Rectal smooth muscle tissue (tissue), 1 donor: Measurements from ENCODE around the gene STS.

ENCODE experiments used
- H3K27ac ChIP-seq: one replicate; pipeline ENCODE4 v1.7.0; 2013; ENCODE audit warnings: low read depth, low read length, inconsistent platforms
- H3K27me3 ChIP-seq: one replicate; pipeline ENCODE4 v1.7.0; 2013; ENCODE audit warnings: low read length; ENCODE audit not compliant: control insufficient read depth, insufficient read depth
- H3K36me3 ChIP-seq: one replicate; pipeline ENCODE4 v1.7.0; 2013; ENCODE audit warnings: low read length; ENCODE audit not compliant: control insufficient read depth, insufficient read depth
- H3K4me1 ChIP-seq: one replicate; pipeline ENCODE4 v1.7.0; 2013; ENCODE audit warnings: low read length; ENCODE audit not compliant: control insufficient read depth, insufficient read depth
- H3K4me3 ChIP-seq: one replicate; pipeline ENCODE4 v1.7.0; 2013; ENCODE audit warnings: low read length
- H3K9ac ChIP-seq: one replicate; pipeline ENCODE4 v1.7.0; 2013; ENCODE audit warnings: low read length

The STS gene, protein sequence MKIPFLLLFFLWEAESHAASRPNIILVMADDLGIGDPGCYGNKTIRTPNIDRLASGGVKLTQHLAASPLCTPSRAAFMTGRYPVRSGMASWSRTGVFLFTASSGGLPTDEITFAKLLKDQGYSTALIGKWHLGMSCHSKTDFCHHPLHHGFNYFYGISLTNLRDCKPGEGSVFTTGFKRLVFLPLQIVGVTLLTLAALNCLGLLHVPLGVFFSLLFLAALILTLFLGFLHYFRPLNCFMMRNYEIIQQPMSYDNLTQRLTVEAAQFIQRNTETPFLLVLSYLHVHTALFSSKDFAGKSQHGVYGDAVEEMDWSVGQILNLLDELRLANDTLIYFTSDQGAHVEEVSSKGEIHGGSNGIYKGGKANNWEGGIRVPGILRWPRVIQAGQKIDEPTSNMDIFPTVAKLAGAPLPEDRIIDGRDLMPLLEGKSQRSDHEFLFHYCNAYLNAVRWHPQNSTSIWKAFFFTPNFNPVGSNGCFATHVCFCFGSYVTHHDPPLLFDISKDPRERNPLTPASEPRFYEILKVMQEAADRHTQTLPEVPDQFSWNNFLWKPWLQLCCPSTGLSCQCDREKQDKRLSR

DNA sequence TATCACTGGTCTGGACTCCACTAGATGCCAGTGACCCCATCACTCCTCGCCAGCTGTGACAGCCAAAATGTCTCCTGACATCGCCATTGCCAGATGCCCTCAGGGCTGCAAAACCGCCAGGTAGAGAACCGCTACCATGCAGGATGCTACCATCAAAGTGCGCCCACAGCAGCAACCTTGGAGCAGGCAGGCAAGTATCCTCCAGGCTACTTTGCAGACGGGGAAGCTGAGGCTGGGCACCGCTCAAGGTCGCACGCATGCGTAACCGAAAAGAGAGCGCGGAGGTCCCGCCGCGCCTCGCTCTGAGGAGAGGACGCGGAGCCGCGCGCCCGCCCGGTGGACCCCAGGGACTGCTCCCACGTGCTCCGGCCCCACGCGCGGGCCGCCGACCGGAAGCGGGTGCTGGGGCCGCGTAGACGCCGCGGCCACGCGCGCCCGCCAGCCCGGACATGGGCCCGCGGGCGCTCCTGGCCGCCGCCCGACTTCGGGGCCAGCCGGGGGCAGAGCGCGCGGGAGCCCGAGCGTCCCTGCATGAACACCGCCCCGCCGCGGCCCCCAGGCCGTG, at the start of gene STS:
STS (plus strand) TSS at position 300 of the 565 bp plus-strand sequence. CDS start 105,488 bp downstream, outside the sequence.
- peak within 1 kb of the TSS; percentile 64 for H3K9ac ChIP-seq

DNA sequence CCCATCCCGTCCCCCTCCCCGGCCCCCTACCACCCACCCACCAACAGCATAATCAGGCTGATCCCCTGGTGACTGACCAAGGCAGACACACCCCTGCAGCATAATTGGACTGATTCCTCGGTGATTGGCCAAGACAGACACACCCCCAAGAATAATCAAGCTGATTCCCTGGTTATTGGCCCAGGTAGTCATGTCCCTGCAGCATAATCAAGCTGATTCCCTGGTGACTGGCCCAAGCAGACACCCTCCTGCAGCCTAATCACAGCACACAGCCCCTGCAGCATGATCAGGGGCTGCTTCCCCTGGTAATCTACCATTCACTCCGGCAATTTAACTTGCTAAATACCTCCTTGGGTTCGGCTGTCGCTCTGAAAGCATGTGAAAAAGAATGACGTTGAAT, 47.5 kb upstream of the STS start:
- no peak overlapping the region for H3K4me3 ChIP-seq
- no peaks in the 10 kb centered on the region for H3K27me3 ChIP-seq
- H3K36me3 ChIP-seq: peaks cover 7% of the 10 kb centered on the region
- no peak overlapping the region for H3K27ac ChIP-seq
- H3K4me1 ChIP-seq: no peaks in the 10 kb centered on the region
- H3K9ac ChIP-seq: no peak overlapping the region

More for the DNA sequence above, at the start of gene STS:
- Histone ChIP-seq H3K36me3 (no peaks in the 10 kb centered on the region), H3K27ac (peak within 1 kb of the TSS; percentile 80), H3K27me3 (no peaks in the 10 kb centered on the region), H3K4me1 (no peaks in the 10 kb centered on the region), H3K4me3 (peak within 1 kb of the TSS; percentile 94)

DNA sequence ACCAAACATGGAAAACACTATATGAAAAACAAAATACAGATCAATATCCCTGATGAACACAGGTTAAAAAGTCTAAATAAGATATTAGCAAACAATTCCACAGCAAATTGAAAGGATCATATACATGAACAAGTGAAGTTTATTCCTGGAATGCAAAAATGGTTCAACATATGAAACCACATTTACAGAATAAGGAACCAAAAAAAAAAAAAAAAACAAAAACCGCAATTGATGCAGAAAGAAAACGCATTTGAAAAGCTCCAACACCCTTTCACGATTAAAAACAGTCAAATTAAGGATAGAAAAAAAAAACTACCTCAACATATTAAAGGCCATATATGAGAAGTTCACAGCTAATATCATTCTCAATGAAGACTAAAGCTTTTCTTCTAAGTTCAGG, 45.4 kb upstream of the STS start:
- no peak overlapping the region for H3K27ac ChIP-seq
- H3K4me3 ChIP-seq: no peak overlapping the region
- H3K9ac ChIP-seq: no peak overlapping the region
- no peaks in the 10 kb centered on the region for H3K27me3 ChIP-seq
- H3K4me1 ChIP-seq: no peaks in the 10 kb centered on the region
- peaks cover 9% of the 10 kb centered on the region for H3K36me3 ChIP-seq

DNA sequence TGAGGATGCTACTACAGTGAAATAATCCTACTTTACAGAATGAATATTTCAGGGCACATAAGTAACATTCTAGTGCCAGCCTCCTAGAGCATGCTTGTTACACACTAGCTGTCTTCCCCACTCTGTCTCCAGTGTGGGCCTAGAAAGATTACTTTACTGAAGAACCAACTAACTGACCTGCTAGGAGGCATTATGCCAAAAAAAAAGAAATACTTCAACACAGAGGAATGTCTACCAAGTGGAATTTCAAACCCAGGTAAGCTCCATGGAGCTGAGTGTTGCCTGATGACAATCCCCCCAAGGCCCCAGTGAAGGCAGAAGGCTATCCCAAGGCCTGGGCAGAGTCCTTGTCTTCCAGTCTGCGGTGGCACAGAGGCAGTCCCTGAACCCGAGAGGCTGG, 40.9 kb upstream of the STS start:
- H3K27me3 ChIP-seq: no peaks in the 10 kb centered on the region
- H3K27ac ChIP-seq: no peak overlapping the region
- no peaks in the 10 kb centered on the region for H3K4me1 ChIP-seq
- H3K36me3 ChIP-seq: peaks cover 5% of the 10 kb centered on the region
- H3K9ac ChIP-seq: no peak overlapping the region
- H3K4me3 ChIP-seq: no peak overlapping the region

DNA sequence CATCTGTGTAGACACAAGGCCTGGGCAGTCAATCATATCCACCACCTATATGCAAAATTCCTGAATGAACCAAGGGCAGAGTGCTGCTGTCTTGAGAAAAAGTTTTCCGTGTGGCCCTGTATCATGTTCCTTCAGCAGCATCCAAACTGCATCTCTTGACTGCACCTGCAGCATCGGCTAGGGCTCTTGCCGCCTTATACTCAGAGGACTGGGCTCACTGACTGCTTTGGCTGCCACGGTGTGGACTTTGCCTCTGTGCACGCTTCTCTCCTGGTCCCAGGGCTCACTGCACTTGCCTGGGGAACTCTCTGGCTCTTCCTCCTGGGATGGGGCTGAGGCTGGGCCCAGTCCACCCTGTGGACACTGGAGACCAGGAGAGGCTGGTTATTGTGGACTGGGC, 39.5 kb upstream of the STS start:
- Histone ChIP-seq H3K4me3 (no peak overlapping the region), H3K4me1 (no peaks in the 10 kb centered on the region), H3K27me3 (no peaks in the 10 kb centered on the region), H3K9ac (no peak overlapping the region), H3K36me3 (peaks cover 3% of the 10 kb centered on the region), H3K27ac (no peak overlapping the region)

DNA sequence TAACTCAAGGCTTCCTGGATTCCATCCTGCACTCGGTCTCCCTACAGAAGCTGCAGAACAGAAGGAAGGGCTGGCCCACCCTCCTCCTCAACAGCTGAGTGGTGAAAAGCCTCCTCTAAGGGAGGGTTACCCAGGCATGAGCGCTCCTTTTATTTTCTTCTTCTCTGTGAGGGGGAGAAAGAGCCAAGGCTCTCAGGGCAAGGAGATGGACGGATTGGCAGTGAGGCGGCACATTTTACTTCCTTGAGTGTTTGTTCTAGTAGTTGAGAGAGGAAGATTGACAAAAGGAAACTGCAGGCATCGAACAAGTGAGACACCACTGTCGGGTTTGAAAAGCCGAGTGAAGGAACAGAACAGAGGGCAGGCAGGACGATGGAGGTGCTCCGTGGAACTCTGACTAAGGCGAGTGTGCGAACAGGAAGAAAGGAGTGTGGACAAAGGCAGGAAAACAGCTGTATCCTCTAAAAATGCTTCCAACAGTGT, 38.4 kb upstream of the STS start:
- H3K27ac ChIP-seq: no peak overlapping the region

DNA sequence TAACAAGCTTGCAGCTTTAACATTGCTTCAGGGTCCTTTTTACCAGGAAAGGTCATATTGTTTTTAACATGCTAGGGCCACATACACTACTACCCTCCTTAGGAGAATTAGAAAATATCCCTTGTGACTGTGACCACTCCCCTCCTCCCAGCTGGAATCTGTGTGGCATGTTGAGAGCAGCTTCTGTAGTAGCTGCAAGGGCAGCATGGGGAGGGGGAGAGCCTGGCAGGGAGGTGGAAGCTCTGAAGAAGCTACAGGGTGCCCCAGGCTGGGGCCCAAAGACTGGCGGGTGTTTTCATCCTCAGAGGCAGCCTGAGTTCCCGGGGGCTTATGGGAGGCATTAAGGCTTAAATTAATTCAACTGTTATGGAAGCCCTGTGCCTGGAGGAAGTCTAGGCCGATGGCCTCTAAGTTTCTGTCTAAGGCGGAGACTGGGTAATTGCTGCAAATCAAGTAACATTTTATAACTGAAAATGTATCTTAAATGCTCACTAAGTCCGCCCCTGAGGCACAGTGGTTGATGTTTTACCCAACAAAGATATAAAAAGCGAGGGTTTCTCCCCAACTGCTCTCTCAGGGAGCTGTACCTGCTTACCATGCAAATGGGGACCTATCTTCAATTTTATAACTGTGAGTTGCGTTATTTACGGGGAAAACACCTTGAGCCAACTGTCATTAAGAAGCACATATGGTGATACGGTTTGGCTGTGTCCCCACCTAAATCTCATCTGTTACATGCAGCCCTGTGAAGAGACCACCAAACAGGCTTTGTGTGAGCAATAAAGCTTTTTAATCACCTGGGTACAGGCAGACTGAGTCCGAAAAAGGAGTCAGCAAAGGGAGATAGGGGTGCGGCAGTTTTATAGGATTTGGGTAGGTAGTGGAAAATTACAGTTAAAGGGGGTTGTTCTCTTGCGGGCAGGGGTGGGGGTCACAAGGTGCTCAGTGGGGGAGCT, 37.4 kb upstream of the STS start:
- Histone ChIP-seq H3K4me3 (no peak overlapping the region), H3K9ac (no peak overlapping the region), H3K36me3 (peaks cover 2% of the 10 kb centered on the region), H3K4me1 (no peaks in the 10 kb centered on the region), H3K27me3 (no peaks in the 10 kb centered on the region), H3K27ac (no peak overlapping the region)

More for the DNA sequence above, 38.4 kb upstream of the STS start:
- H3K9ac ChIP-seq: no peak overlapping the region
- peaks cover 2% of the 10 kb centered on the region for H3K36me3 ChIP-seq
- H3K4me3 ChIP-seq: peak overlapping the region; percentile 41
- H3K4me1 ChIP-seq: no peaks in the 10 kb centered on the region
- H3K27me3 ChIP-seq: no peaks in the 10 kb centered on the region

DNA sequence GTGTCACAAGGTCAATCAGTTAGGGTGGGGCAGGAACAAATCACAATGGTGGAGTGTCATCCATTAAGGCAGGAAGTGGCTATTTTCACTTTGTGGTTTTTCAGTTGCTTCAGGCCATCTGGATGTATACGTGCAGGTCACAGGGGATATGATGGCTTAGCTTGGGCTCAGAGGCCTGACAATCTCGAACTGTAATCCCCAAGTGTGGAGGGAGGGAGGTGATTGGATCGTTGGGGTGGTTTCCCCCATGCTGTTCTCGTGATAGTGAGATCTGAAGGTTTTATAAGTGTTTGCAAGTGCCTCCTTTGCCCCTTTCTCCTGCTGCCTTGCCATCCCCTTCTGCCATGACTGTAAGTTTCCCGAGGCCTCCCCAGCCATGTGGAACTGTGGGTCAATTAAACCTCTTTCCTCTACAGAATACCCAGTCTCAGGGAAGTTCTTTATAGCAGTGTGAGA, 36.7 kb upstream of the STS start:
- Histone ChIP-seq H3K4me1 (no peaks in the 10 kb centered on the region), H3K27me3 (no peaks in the 10 kb centered on the region), H3K27ac (no peak overlapping the region), H3K9ac (no peak overlapping the region), H3K36me3 (no peaks in the 10 kb centered on the region), H3K4me3 (no peak overlapping the region)

DNA sequence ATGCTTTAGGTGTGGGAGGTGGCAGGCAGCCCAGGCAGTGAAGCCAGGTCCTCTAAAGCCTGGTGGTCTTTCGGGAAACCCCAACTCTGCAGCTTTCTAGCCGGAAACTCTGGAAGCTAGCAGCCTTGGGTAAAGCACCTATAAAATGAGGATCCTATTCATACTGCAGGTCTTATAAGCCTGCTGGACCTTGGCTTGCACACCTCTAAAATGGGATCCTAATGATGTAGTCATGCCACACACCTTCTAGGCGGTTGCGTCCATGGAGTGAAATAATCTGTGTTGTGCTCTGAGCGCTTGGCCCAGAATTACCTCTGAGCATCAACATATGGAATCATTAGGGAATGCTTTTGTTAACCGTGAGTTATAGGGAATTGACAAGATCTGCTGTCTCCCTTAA, 36.0 kb upstream of the STS start:
- no peaks in the 10 kb centered on the region for H3K36me3 ChIP-seq
- no peak overlapping the region for H3K4me3 ChIP-seq
- H3K27me3 ChIP-seq: no peaks in the 10 kb centered on the region
- no peak overlapping the region for H3K27ac ChIP-seq
- H3K9ac ChIP-seq: no peak overlapping the region
- H3K4me1 ChIP-seq: no peaks in the 10 kb centered on the region

DNA sequence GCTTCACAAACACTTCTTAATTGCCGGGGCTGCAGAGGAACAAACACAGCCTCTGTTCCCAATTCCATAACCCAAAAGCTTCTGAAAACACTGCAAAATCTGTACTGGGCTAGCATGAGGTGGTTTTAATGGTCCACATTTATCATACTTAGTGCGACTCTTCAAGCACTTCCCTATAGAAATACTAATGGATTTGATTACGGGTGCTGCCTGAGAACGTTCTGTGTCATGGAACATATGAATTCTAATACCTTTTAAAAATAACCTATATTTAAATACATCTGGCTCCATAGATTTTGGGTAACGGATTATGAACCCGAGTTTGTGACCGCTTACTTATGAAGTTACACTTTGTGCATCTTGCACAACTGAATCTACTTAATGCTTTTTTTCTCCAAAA, 35.4 kb upstream of the STS start:
- Histone ChIP-seq H3K36me3 (no peaks in the 10 kb centered on the region), H3K27me3 (no peaks in the 10 kb centered on the region), H3K4me3 (no peak overlapping the region), H3K4me1 (no peaks in the 10 kb centered on the region), H3K27ac (no peak overlapping the region), H3K9ac (no peak overlapping the region)

DNA sequence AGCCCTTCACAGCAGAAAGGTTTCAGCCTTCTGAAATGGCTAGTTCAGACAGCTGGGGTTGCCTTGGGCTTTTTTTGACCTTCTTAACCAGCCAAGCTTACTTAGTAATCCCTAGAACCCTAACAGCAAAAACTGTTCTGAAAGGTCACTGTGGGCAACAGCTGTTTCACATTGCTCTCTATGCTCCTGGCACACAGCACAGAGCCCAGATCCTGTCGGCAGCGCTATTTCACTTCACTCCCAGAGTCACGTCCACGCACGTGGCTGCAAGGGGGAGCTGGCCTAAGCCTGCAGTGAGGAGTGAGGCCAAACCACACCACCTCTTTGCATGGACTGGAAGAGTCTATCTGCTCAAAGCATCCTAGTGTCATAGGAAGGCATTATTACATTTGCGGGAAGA, 32.0 kb upstream of the STS start:
- Histone ChIP-seq H3K27ac (no peak overlapping the region), H3K27me3 (no peaks in the 10 kb centered on the region), H3K4me1 (no peaks in the 10 kb centered on the region), H3K36me3 (no peaks in the 10 kb centered on the region), H3K4me3 (no peak overlapping the region), H3K9ac (no peak overlapping the region)

DNA sequence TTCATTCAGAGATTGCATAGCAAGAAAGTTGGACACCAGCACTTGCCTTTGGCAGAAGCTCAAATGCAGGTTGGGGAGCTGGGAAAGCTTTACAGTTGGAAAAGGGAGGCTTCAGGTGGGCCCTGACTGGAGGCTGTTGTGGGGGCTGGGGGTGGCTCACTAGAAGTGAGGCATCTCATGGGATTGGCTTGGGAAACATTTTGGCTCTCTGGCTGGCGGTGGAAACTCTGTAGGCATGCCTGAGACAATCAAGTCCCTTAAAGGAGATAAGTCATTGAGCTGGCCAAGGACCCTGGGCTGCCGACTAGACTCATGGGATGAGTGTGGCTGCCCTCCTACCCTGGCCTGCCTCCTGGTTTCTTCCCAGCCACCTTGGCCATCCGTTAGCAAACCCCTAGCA, 31.4 kb upstream of the STS start:
- Histone ChIP-seq H3K27me3 (no peaks in the 10 kb centered on the region), H3K36me3 (no peaks in the 10 kb centered on the region), H3K4me3 (no peak overlapping the region), H3K4me1 (no peaks in the 10 kb centered on the region), H3K27ac (no peak overlapping the region), H3K9ac (no peak overlapping the region)
